K562 (cell line): ENCODE measurements around the gene PLCB4. TPM values are rescaled to one million over a fixed set of nuclear protein-coding genes. Genes with fewer than 3 reads are reported as not detected.

ENCODE experiments used
- ATAC-seq: fragments of 200-7000 bp; cut with Tn5 transposase; 3 replicates; pipeline ENCODE4 v1.9.1; 2020; ENCODE audit warnings: moderate library complexity
- BruUV-seq: library from RNA; stranded (reverse); fragments of 400-500 nt; replicated peaks from 2 replicates; lab custom pipeline; 2021; lab: Mats Ljungman, UMichigan
- CTCF ChIA-PET: fragments of 300-600 bp; formaldehyde crosslinking; extraction: SDS; loops from one replicate; lab custom pipeline; 2021; ENCODE audit warnings: low intra/inter-chr PET ratio; lab: Yijun Ruan, JAX
- POLR2A ChIA-PET: fragments of 300-600, 350-650 bp; sonication (Branson Sonifier 250); formaldehyde crosslinking; extraction: SDS; loops from one replicate; lab custom pipeline; 2021; ENCODE audit warnings: antibody characterized with exemption, inconsistent platforms; lab: Yijun Ruan, JAX
- DNase-seq, 4 experiments: peaks; one replicate each; pipeline versions ENCODE4 v3.0.0 to v3.0.0-alpha.2; 2011 to 2018; ENCODE audit warnings: low spot score in 3 of 4, mixed read lengths in 3 of 4; ENCODE audit errors: extremely low read depth in 1 of 4
- FAIRE-seq: peaks from 2 replicates; lab custom pipeline; 2011; peaks lifted over from hg19 to GRCh38; lab: Jason Lieb, UNC
- H2AFZ ChIP-seq: 2 replicates; pipeline ENCODE4 v1.6.0; 2011; ENCODE audit warnings: low read depth, low read length, control low read depth, inconsistent platforms
- H3K27ac ChIP-seq: fragments of 200-600 bp; 3 replicates; pipeline ENCODE4 v1.8.0; 2011; ENCODE audit warnings: low read depth, mild to moderate bottlenecking, control low read depth, inconsistent platforms, low read length, moderate library complexity, mixed read lengths; ENCODE audit errors: extremely low read depth
- H3K27me3 ChIP-seq, 2 experiments: fragments of 300-600 bp in 1 of 2; 2 replicates in 1 of 2; 3 replicates in 1 of 2; pipeline versions ENCODE4 v1.6.0 to v1.8.0; 2011; ENCODE audit warnings: inconsistent platforms in 2 of 2, low read length in 2 of 2, mild to moderate bottlenecking in 1 of 2, mixed read lengths in 1 of 2, moderate library complexity in 1 of 2; ENCODE audit not compliant: control insufficient read depth in 2 of 2, insufficient read depth in 2 of 2
- H3K36me3 ChIP-seq: fragments of 300-600 bp; 3 replicates; pipeline ENCODE4 v1.8.0; 2011; ENCODE audit warnings: mild to moderate bottlenecking, low read length, inconsistent platforms; ENCODE audit not compliant: control insufficient read depth, insufficient read depth
- H3K4me1 ChIP-seq, 2 experiments: fragments of 200-600 bp in 1 of 2; replicated peaks in 1 of 2; 2 replicates in 1 of 2; 3 replicates in 1 of 2; pipeline versions ENCODE4 v1.5.1 to v1.8.0; 2011; ENCODE audit warnings: inconsistent platforms in 2 of 2, low read length in 2 of 2, mild to moderate bottlenecking in 1 of 2, mixed read lengths in 1 of 2, moderate library complexity in 1 of 2; ENCODE audit not compliant: control insufficient read depth in 2 of 2, insufficient read depth in 2 of 2
- H3K4me2 ChIP-seq: 2 replicates; pipeline ENCODE4 v1.6.1; 2011; ENCODE audit warnings: low read length, control low read depth, inconsistent platforms, mixed read lengths; ENCODE audit not compliant: insufficient read depth
- H3K4me3 ChIP-seq: fragments of 200-600 bp; sonication (generic), shearing (Covaris generic); 2 replicates; pipeline ENCODE4 v1.5.1; 2016; ENCODE audit warnings: control low read depth, inconsistent platforms
- H3K79me2 ChIP-seq: fragments of 200-600 bp; 3 replicates; pipeline ENCODE4 v1.8.0; 2011; ENCODE audit warnings: low read length, inconsistent platforms; ENCODE audit not compliant: control insufficient read depth, insufficient read depth
- H3K9ac ChIP-seq, 2 experiments: 2 replicates each; pipeline versions ENCODE4 v1.6.0 to v1.6.1; 2011; ENCODE audit warnings: low read depth in 2 of 2, low read length in 2 of 2, control low read depth in 1 of 2, inconsistent platforms in 1 of 2, mild to moderate bottlenecking in 1 of 2, mixed read lengths in 1 of 2; ENCODE audit not compliant: insufficient read depth in 1 of 2
- H3K9me1 ChIP-seq: one replicate; pipeline ENCODE4 v1.6.0; 2011; ENCODE audit warnings: inconsistent platforms, mild to moderate bottlenecking, low read length, moderate library complexity; ENCODE audit not compliant: control insufficient read depth, insufficient read depth
- H3K9me3 ChIP-seq: replicated peaks from 2 replicates; pipeline ENCODE4 v1.5.1; 2011; ENCODE audit warnings: low read depth, low read length, inconsistent platforms; ENCODE audit not compliant: control insufficient read depth, insufficient read depth
- H4K20me1 ChIP-seq: replicated peaks from 2 replicates; pipeline ENCODE4 v1.6.1; 2011; ENCODE audit warnings: low read length, inconsistent platforms, mixed read lengths; ENCODE audit not compliant: control insufficient read depth, insufficient read depth
- ATF1 ChIP-seq, 2 experiments: fragments of 450-650 bp in 1 of 2; IDR thresholded peaks; 2 replicates each; pipeline ENCODE4 v1.6.1; 2016; ENCODE audit warnings: missing compliant biosample characterization in 1 of 2, missing genetic modification characterization in 1 of 2
- CEBPZ ChIP-seq: fragments of 150-350 bp; IDR thresholded peaks from 2 replicates; pipeline ENCODE4 v1.6.1; 2014; ENCODE audit warnings: low read depth, mild to moderate bottlenecking, low read length, borderline replicate concordance
- ETS1 ChIP-seq: conservative IDR thresholded peaks from 2 replicates; pipeline ENCODE4 v1.6.1; 2011; ENCODE audit warnings: low read depth, mild to moderate bottlenecking, low read length; ENCODE audit not compliant: control insufficient read depth
- GABPB1 ChIP-seq: sonication (generic); formaldehyde crosslinking; IDR thresholded peaks from 2 replicates; pipeline ENCODE4 v1.8.0; 2022; ENCODE audit warnings: mild to moderate bottlenecking, missing genetic modification reagents
- MEF2A ChIP-seq: IDR thresholded peaks from 2 replicates; pipeline ENCODE4 v1.6.1; 2011; ENCODE audit warnings: low read depth, mild to moderate bottlenecking, low read length, moderate library complexity; ENCODE audit not compliant: control insufficient read depth
- NFE2 ChIP-seq: IDR thresholded peaks from 2 replicates; pipeline ENCODE4 v1.6.1; 2014; ENCODE audit warnings: antibody characterized with exemption, low read depth
- NFE2L1 ChIP-seq: fragments of 450-650 bp; IDR thresholded peaks from 2 replicates; pipeline ENCODE4 v1.6.1; 2016; ENCODE audit warnings: missing genetic modification characterization, low read depth, mild to moderate bottlenecking, missing compliant biosample characterization, moderate library complexity, borderline replicate concordance
- RBM25 ChIP-seq: fragments of 200-400 bp; formaldehyde crosslinking; IDR thresholded peaks from 2 replicates; pipeline ENCODE4 v1.6.1; 2018; ENCODE audit warnings: low read length, low read depth, moderate library complexity; ENCODE audit not compliant: severe bottlenecking
- RNF219 ChIP-seq: fragments of 250-450 bp; sonication (Bioruptor Pico); IDR thresholded peaks from 2 replicates; pipeline ENCODE4 v1.5.0; 2022; ENCODE audit warnings: mild to moderate bottlenecking
- SMAD2 ChIP-seq: fragments of 150-350 bp; IDR thresholded peaks from 2 replicates; pipeline ENCODE4 v1.6.1; 2014; ENCODE audit warnings: low read depth, mild to moderate bottlenecking, low read length
- SRSF9 ChIP-seq: fragments of 200-400 bp; formaldehyde crosslinking; IDR thresholded peaks from 2 replicates; pipeline ENCODE4 v1.6.1; 2017; ENCODE audit warnings: low read depth, low read length, borderline replicate concordance
- TBP ChIP-seq: optimal IDR thresholded peaks from 2 replicates; pipeline ENCODE3; 2011; ENCODE audit warnings: low read depth, low read length, improper control_type of control experiment
- TRIM24 ChIP-seq, 2 experiments: fragments of 450-650 bp; IDR thresholded peaks; 2 replicates each; pipeline ENCODE4 v1.6.1; 2016
- ZFP1 ChIP-seq: fragments of 450-650 bp; formaldehyde crosslinking; IDR thresholded peaks from 2 replicates; pipeline ENCODE4 v1.4.0; 2020; ENCODE audit warnings: mild to moderate bottlenecking, mixed read lengths
- ZNF146 ChIP-seq: IDR thresholded peaks from one replicate; pipeline ENCODE4 v1.6.1; 2018; ENCODE audit warnings: missing compliant biosample characterization; ENCODE audit not compliant: unreplicated experiment
- ZNF184 ChIP-seq: sonication (generic); formaldehyde crosslinking; IDR thresholded peaks from 2 replicates; pipeline ENCODE4 v1.5.0; 2020; ENCODE audit warnings: missing genetic modification reagents
- ZNF197 ChIP-seq: fragments of 200-800 bp; sonication (Bioruptor generic); IDR thresholded peaks from 2 replicates; pipeline ENCODE4 v1.6.1; 2016; ENCODE audit warnings: low read depth, missing genetic modification characterization, missing compliant biosample characterization
- ZNF77 ChIP-seq: fragments of 250-450 bp; sonication (Bioruptor Pico); IDR thresholded peaks from 2 replicates; pipeline ENCODE4 v1.5.0; 2020
- ZSCAN29 ChIP-seq: fragments of 450-650 bp; IDR thresholded peaks from 2 replicates; pipeline ENCODE4 v1.6.1; 2017
- WGBS: fragments of 100-300 bp; shearing (Covaris generic); methylation state at CpG from one replicate; pipeline ENCODE4 v1.1.6; 2016; ENCODE audit warnings: low coverage, mixed read lengths; ENCODE audit not compliant: insufficient coverage; ENCODE audit errors: missing lambda C conversion rate; 5-methylcytosine and 5-hydroxymethylcytosine counted together
- in situ Hi-C: fragments of 300-500 bp; cut with MboI; formaldehyde crosslinking; loops from 4 replicates; pipeline ENCODE4 v1.15.0; 2018; ENCODE audit warnings: inconsistent platforms, mixed read lengths
- intact Hi-C: fragments of 100-400 bp; cut with micrococcal nuclease; formaldehyde crosslinking; loops from 2 replicates; pipeline ENCODE4 v1.14.2; 2022
- polyA plus RNA-seq, 8 experiments: library from polyadenylated mRNA; depleted of rRNA in 4 of 8; stranded (reverse) in 5 of 8; unstranded in 3 of 8; fragments of >200 nt; fragmentation: Nextera tagmentation in 2 of 8; fragmentation: Illumina TruSeq in 1 of 8; extraction: Ambion mirVana in 2 of 8; extraction: Trizol in 1 of 8; gene quantifications; 2 replicates each; pipeline versions ENCODE4 v1.2.1 to v1.2.3, GENCODE V29; 2011 to 2014; ENCODE audit warnings: inconsistent platforms in 1 of 8, missing spikeins in 1 of 8
- total RNA-seq, 7 experiments: library from RNA; depleted of rRNA in 6 of 7; stranded (reverse); fragments of >200 nt in 6 of 7; fragmentation: Illumina TruSeq in 2 of 7; extraction: Trizol in 2 of 7; gene quantifications; 2 replicates each; pipeline versions ENCODE4 v1.2.1 to v1.2.3, GENCODE V29; 2011 to 2021; ENCODE audit warnings: low replicate concordance in 1 of 7

Gene PLCB4
- total and polyA plus RNA-seq, 9 of the 15 experiments (the other 6 are each of a cell fraction or from before 2014, with no cell fraction given), result 0.20 to 2.9 (median 0.52) TPM

GRCh38 chr20:9285617-9286016 is 216.7 kb downstream of the PLCB4 start:
- ATAC-seq (no peak), FAIRE-seq (no peak), DNase-seq (no peak)
- WGBS, result 0% methylated on average over 2 of the region's 2 CpGs
- intact Hi-C loops, result no loop called here
- Histone ChIP-seq H3K4me3 (no peak overlapping the region), H3K79me2 (no peaks in the 10 kb centered on the region), H2AFZ (no peak overlapping the region), H3K27me3 (no peaks in the 10 kb centered on the region), H3K9me1 (no peaks in the 10 kb centered on the region), H3K27ac (no peak overlapping the region), H3K36me3 (no peaks in the 10 kb centered on the region), H3K9me3 (no peaks in the 10 kb centered on the region), H3K4me1 (no peaks in the 10 kb centered on the region), H4K20me1 (no peaks in the 10 kb centered on the region), H3K9ac (no peak overlapping the region), H3K4me2 (no peak overlapping the region)
- in situ Hi-C loops, result no loop called here
- ChIA-PET POLR2A (no interaction called here), CTCF (no interaction called here)
- BruUV-seq, result no TSS peak
- TF ChIP-seq ZNF146 (CRISPR knock-in tag), result no peak
- no peak for TF ChIP-seq TBP
- no peak for TF ChIP-seq ZFP1 (CRISPR knock-in tag)
- TF ChIP-seq SMAD2, result no peak
- TF ChIP-seq ZSCAN29, result no peak
- no peak for TF ChIP-seq ETS1
- TF ChIP-seq SRSF9, result no peak
- TF ChIP-seq CEBPZ, result no peak
- TF ChIP-seq RBM25, result no peak
- TF ChIP-seq GABPB1 (CRISPR knock-in tag), result no peak
- TF ChIP-seq ZNF197 (CRISPR knock-in tag), result no peak
- no peak for TF ChIP-seq TRIM24 (IDR thresholded peaks at IDR 0.05)
- no peak for TF ChIP-seq RNF219 (CRISPR knock-in tag)
- TF ChIP-seq NFE2L1 (tag), result no peak
- TF ChIP-seq NFE2, result no peak
- no peak for TF ChIP-seq ZNF77 (CRISPR knock-in tag)
- TF ChIP-seq ATF1 (CRISPR knock-in tag; IDR thresholded peaks at IDR 0.05), result no peak
- TF ChIP-seq ATF1 (tag; IDR thresholded peaks at IDR 0.05), result no peak
- no peak for TF ChIP-seq MEF2A
- no peak for TF ChIP-seq ZNF184 (CRISPR knock-in tag)
